Hepatocyte (in vitro differentiated cells): Measurements from ENCODE around the gene ZNF260. TPM values are rescaled to one million over a fixed set of nuclear protein-coding genes. Genes with fewer than 3 reads are reported as not detected.
A peak's percentile ranks its signal among the peaks of the same experiment; 100 is the strongest.

Source experiments
- DNase-seq: peaks from one replicate; pipeline ENCODE4 v3.0.0-alpha.2; 2016; ENCODE audit warnings: low spot score
- H2AFZ ChIP-seq: fragments of 200-600 bp; sonication (generic); 2 replicates; pipeline ENCODE4 v1.6.0; 2016; ENCODE audit warnings: antibody characterized with exemption, mild to moderate bottlenecking
- H3K27ac ChIP-seq: fragments of 200-600 bp; sonication (generic); 2 replicates; pipeline ENCODE4 v1.5.1; 2016; ENCODE audit warnings: mild to moderate bottlenecking
- H3K27me3 ChIP-seq: fragments of 200-600 bp; sonication (generic); 2 replicates; pipeline ENCODE4 v1.6.1; 2016
- H3K36me3 ChIP-seq: fragments of 200-600 bp; sonication (generic); replicated peaks from 2 replicates; pipeline ENCODE4 v1.5.1; 2016; ENCODE audit warnings: low read depth; ENCODE audit not compliant: insufficient read depth
- H3K4me1 ChIP-seq: fragments of 200-600 bp; sonication (generic); 2 replicates; pipeline ENCODE4 v1.5.1; 2016; ENCODE audit warnings: mild to moderate bottlenecking, moderate library complexity; ENCODE audit not compliant: insufficient read depth
- H3K4me2 ChIP-seq: fragments of 200-600 bp; sonication (generic); 2 replicates; pipeline ENCODE4 v1.6.0; 2016
- H3K4me3 ChIP-seq: fragments of 200-600 bp; sonication (generic); 2 replicates; pipeline ENCODE4 v1.5.1; 2016; ENCODE audit warnings: mild to moderate bottlenecking
- H3K79me2 ChIP-seq: fragments of 200-600 bp; sonication (generic); 2 replicates; pipeline ENCODE4 v1.6.0; 2017; ENCODE audit warnings: mild to moderate bottlenecking
- H3K9me2 ChIP-seq: fragments of 200-600 bp; sonication (generic); replicated peaks from 2 replicates; pipeline ENCODE4 v1.6.0; 2017; ENCODE audit warnings: mild to moderate bottlenecking; ENCODE audit not compliant: insufficient read depth
- H3K9me3 ChIP-seq: fragments of 200-600 bp; sonication (generic); 2 replicates; pipeline ENCODE4 v1.5.1; 2016; ENCODE audit warnings: low read depth, mild to moderate bottlenecking
- H4K20me1 ChIP-seq: fragments of 200-600 bp; sonication (generic); 2 replicates; pipeline ENCODE4 v1.6.0; 2016; ENCODE audit warnings: mild to moderate bottlenecking; ENCODE audit not compliant: insufficient read depth, poor library complexity, severe bottlenecking
- EZH2 ChIP-seq: fragments of 200-600 bp; sonication (generic); IDR thresholded peaks from 2 replicates; pipeline ENCODE4 v1.6.1; 2016; ENCODE audit warnings: antibody characterized with exemption, mild to moderate bottlenecking, borderline replicate concordance
- EZH2phosphoT487 ChIP-seq: fragments of 200-600 bp; sonication (generic); IDR thresholded peaks from one replicate; pipeline ENCODE4 v1.6.1; 2018; ENCODE audit warnings: antibody characterized with exemption, mild to moderate bottlenecking, low read depth, moderate library complexity; ENCODE audit not compliant: unreplicated experiment, severe bottlenecking
- WGBS: methylation state at CpG from one replicate; pipeline ENCODE4 v1.1.6; 2016; ENCODE audit warnings: low lambda C conversion rate; ENCODE audit errors: missing lambda C conversion rate; 5-methylcytosine and 5-hydroxymethylcytosine counted together
- polyA plus RNA-seq: library from polyadenylated mRNA; unstranded; fragments of >200 nt; fragmentation: Nextera tagmentation; extraction: Ambion mirVana; gene quantifications from 2 replicates; pipeline ENCODE4 v1.2.1, GENCODE V29; 2016
- total RNA-seq: library from RNA; depleted of rRNA; stranded (reverse); fragments of >200 nt; gene quantifications from 2 replicates; pipeline ENCODE4 v1.2.3, GENCODE V29; 2014
- TF ChIP-seq, protein P1 (sequence below): fragments of 200-600 bp; sonication (generic); IDR thresholded peaks from 2 replicates; pipeline ENCODE4 v1.5.1; 2016; ENCODE audit warnings: antibody characterized with exemption, mild to moderate bottlenecking; ENCODE audit not compliant: poor library complexity

Gene ZNF260
- total RNA-seq: 16.4 and 20.3 TPM in 2 replicates
- polyA plus RNA-seq: 11.8 and 12.9 TPM in 2 replicates

DNA sequence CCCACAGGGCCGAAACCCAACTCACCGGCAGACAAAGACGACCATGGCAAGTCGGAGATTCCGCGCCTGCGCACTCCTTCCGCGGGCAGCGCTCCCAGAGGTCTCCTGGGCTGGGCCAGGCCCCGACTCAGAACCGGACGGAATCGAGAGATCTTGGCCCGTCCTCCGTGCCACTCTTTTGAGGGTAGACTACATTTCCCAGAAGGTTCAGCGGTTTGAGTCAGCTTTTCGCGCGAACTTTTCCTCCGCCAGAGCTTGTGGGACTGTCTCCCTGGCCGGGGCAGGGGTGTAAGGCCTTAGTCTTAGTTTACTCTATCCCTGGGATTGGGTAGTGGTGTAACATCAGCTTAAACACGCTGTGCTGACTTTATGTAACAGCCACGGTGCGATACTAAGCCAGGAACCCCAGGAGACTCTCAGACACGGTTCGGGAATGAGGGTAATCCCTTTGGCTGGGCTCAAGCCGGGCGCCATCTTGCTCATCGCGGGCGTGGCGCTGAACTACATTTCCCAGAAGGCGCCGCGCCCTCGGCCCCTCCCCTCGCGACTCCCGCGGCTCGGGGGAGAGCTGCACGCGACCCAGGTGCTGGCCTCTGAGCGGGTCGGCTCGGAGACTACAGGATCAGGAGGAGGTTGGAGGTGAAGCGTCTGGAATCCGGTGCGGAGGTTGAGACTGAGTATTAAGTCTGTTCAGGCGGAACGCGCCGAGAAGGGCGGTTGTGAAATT is at the start of gene ZNF260:
Gene ZNF260 (minus strand): TSS at position 78 of the 727 bp plus-strand sequence. CDS start 13,033 bp downstream, outside the sequence.
- Histone ChIP-seq H3K4me1 (peaks cover 12% of the 10 kb centered on the region), H3K27ac (peak within 1 kb of the TSS; percentile 95), H3K27me3 (no peaks in the 10 kb centered on the region), H3K4me2 (peak within 1 kb of the TSS; percentile 92), H3K9me2 (no peaks in the 10 kb centered on the region), H3K4me3 (peak within 1 kb of the TSS; percentile 55), H4K20me1 (no peaks in the 10 kb centered on the region), H3K79me2 (peaks cover 66% of the 10 kb centered on the region), H3K9me3 (peaks cover 32% of the 10 kb centered on the region), H2AFZ (peak within 1 kb of the TSS; percentile 92), H3K36me3 (peaks cover 7% of the 10 kb centered on the region)
- DNase-seq: peak; percentile 98
- WGBS: under 1% methylated on average over 55 of the region's 55 CpGs
- TF ChIP-seq EZH2 (no peak), EZH2phosphoT487 (no peak)
- TF ChIP-seq, protein P1, sequence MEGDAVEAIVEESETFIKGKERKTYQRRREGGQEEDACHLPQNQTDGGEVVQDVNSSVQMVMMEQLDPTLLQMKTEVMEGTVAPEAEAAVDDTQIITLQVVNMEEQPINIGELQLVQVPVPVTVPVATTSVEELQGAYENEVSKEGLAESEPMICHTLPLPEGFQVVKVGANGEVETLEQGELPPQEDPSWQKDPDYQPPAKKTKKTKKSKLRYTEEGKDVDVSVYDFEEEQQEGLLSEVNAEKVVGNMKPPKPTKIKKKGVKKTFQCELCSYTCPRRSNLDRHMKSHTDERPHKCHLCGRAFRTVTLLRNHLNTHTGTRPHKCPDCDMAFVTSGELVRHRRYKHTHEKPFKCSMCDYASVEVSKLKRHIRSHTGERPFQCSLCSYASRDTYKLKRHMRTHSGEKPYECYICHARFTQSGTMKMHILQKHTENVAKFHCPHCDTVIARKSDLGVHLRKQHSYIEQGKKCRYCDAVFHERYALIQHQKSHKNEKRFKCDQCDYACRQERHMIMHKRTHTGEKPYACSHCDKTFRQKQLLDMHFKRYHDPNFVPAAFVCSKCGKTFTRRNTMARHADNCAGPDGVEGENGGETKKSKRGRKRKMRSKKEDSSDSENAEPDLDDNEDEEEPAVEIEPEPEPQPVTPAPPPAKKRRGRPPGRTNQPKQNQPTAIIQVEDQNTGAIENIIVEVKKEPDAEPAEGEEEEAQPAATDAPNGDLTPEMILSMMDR: no peak

DNA sequence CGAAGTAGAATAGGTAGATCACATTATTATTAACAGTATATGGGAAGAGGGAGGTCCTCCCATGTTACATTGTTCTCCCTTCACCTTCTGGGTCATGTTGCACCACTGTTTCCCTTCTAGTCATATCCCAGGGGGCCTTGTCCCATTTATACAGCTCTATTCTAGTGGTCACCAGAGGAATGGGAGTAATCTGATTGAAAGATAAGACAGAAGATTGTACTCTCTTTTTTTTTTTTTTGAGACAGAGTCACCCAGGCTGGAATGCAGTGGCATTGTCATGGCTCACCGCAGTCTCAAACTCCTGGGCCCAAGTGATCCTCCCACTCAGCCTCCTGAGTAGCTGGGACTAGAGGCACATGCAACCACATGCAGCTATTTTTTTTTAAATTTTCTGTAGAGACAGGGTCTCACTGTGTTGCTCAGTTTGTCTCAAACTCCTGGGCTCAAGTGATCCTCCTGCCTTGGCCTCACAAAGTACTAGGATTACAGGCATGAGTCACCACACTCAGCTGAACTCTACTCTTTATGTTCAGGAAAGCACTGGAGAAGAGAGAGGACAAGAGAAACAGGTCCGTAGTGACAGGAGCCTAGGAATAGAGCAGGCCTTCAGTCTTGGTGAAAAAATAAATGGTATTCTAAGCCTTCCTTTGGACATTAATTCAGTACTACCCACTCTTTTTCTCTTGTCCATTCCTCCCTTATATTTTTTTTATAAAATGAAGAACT is 49.4 kb upstream of the ZNF260 start:
- H3K4me2 ChIP-seq: no peak overlapping the region
- H4K20me1 ChIP-seq: no peaks in the 10 kb centered on the region
- DNase-seq: no peak
- H3K4me3 ChIP-seq: no peak overlapping the region
- H2AFZ ChIP-seq: no peak overlapping the region
- no peak overlapping the region for H3K27ac ChIP-seq
- no peaks in the 10 kb centered on the region for H3K27me3 ChIP-seq
- TF ChIP-seq EZH2phosphoT487: no peak
- TF ChIP-seq, protein P1: no peak
- TF ChIP-seq EZH2: no peak
- peaks cover 5% of the 10 kb centered on the region for H3K4me1 ChIP-seq
- H3K36me3 ChIP-seq: peaks cover 14% of the 10 kb centered on the region
- 94% methylated on average over 3 of the region's 3 CpGs for WGBS
- H3K9me2 ChIP-seq: no peaks in the 10 kb centered on the region
- peaks cover 62% of the 10 kb centered on the region for H3K79me2 ChIP-seq
- H3K9me3 ChIP-seq: peaks cover 6% of the 10 kb centered on the region

DNA sequence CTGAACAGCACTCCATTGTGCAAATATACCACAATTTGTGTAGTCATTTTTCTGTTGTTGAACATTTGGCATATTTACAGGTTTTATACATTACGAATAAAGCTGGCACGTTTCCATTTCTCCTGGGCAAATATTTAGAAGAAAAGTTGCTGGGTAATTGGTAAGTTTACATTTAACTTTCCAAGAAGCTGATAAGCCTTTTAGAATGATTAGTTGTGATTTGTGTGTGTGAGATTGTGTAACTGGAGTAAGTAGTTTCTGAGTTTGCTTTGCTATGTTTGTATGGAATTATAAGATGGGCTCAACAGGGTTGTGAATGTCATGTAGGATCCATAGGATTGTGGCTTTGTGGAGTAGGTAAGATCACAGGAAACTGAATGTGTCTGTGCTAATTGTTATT is 46.7 kb upstream of the ZNF260 start:
- peak overlapping the region; percentile 69 for H2AFZ ChIP-seq
- H3K36me3 ChIP-seq: peaks cover 6% of the 10 kb centered on the region
- H3K9me3 ChIP-seq: peaks cover 6% of the 10 kb centered on the region
- H3K4me2 ChIP-seq: peak overlapping the region; percentile 83
- peaks cover 10% of the 10 kb centered on the region for H3K4me1 ChIP-seq
- no peak for DNase-seq
- peaks cover 85% of the 10 kb centered on the region for H3K79me2 ChIP-seq
- TF ChIP-seq, protein P1: no peak
- TF ChIP-seq EZH2phosphoT487: no peak
- no peak for TF ChIP-seq EZH2
- H3K9me2 ChIP-seq: no peaks in the 10 kb centered on the region
- peak overlapping the region; percentile 95 for H3K27ac ChIP-seq
- 58% methylated on average over 2 of the region's 2 CpGs for WGBS
- peak overlapping the region; percentile 70 for H3K4me3 ChIP-seq
- H4K20me1 ChIP-seq: no peaks in the 10 kb centered on the region
- no peaks in the 10 kb centered on the region for H3K27me3 ChIP-seq
